ENCODE results near the gene RABEP1. TPM values are rescaled to one million over a fixed set of nuclear protein-coding genes. Genes with fewer than 3 reads are reported as not detected.

RABEP1 gene
- total RNA-seq, 4 donors from 2014 or later = 55.4 to 94.8 (median 87.2) TPM

DNA sequence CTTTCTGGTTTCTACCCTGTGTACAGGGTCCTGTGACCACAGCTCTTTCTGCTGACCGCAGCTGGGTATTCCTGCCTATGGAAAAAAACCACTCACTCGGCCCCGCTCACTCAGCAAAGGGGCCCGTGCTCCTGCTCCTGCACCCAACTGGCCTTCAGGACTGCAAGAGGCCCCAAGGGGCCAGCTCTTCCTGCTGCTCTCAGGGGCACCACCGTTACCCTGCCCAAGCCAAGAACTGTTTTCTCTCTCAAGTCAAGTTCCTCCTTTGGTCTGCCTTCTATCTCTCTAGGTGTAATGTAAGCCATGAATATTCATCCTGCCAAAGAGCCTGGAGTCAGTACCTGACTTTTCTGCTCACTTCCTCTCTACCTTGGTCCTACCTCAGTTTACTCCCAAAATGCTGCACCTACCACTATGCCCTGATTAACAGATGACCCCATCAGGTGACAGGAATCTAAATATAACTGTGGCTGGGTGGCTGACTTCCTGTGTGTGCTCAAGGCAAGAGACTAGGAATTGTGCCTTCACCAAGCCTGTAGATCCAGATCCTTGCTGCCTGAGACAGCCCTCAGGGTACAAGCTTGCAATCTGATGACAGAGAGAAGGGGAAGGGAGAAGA is 27.1 kb upstream of the RABEP1 start:
- H3K9me3 ChIP-seq = no peaks in the 10 kb centered on the region
- intact Hi-C loops (cut with DNase I; ENCODE audit: low total_unique reads) = no loop called here
- no peak for DNase-seq
- no peaks in the 10 kb centered on the region for H3K27me3 ChIP-seq
- H3K4me3 ChIP-seq = no peak overlapping the region
- no peak overlapping the region for H3K27ac ChIP-seq
- no peak for ATAC-seq
- no peaks in the 10 kb centered on the region for H3K36me3 ChIP-seq
- in situ Hi-C loops (cut with MboI; ENCODE audit: low sequenced_read_pairs in 4 of 4) = no loop called here
- no peaks in the 10 kb centered on the region for H3K4me1 ChIP-seq
- TF ChIP-seq, protein P1, sequence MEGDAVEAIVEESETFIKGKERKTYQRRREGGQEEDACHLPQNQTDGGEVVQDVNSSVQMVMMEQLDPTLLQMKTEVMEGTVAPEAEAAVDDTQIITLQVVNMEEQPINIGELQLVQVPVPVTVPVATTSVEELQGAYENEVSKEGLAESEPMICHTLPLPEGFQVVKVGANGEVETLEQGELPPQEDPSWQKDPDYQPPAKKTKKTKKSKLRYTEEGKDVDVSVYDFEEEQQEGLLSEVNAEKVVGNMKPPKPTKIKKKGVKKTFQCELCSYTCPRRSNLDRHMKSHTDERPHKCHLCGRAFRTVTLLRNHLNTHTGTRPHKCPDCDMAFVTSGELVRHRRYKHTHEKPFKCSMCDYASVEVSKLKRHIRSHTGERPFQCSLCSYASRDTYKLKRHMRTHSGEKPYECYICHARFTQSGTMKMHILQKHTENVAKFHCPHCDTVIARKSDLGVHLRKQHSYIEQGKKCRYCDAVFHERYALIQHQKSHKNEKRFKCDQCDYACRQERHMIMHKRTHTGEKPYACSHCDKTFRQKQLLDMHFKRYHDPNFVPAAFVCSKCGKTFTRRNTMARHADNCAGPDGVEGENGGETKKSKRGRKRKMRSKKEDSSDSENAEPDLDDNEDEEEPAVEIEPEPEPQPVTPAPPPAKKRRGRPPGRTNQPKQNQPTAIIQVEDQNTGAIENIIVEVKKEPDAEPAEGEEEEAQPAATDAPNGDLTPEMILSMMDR (IDR thresholded peaks at IDR 0.05 in 4 of 5, conservative IDR thresholded peaks at IDR 0.05 in 1 of 5) = no peak
- TF ChIP-seq POLR2A (IDR thresholded peaks at IDR 0.05) = no peak

DNA sequence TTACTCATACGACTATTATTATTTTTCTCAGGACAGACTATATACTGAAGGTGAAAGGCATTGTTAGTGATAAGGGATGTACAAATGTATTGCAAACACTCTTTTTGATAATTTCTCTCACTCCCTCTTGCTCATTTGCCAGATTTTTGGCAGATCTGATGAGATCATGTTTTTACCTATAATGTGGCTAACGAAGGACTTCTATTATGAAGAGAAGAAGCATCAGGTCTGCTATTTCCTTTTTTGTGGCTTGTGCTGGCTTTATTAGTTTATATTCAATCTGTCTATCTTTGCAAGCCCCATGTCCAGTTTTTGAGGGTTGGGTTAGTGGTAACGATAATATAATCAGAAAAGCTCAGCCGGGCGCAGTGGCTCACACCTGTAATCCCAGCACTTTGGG is 25.0 kb upstream of the RABEP1 start:
- H3K36me3 ChIP-seq = no peaks in the 10 kb centered on the region
- no peak overlapping the region for H3K27ac ChIP-seq
- no peak for ATAC-seq
- H3K4me1 ChIP-seq = no peaks in the 10 kb centered on the region
- DNase-seq = no peak
- in situ Hi-C loops (cut with MboI; ENCODE audit: low sequenced_read_pairs in 4 of 4) = no loop called here
- TF ChIP-seq, protein P1 (IDR thresholded peaks at IDR 0.05 in 4 of 5, conservative IDR thresholded peaks at IDR 0.05 in 1 of 5) = no peak
- TF ChIP-seq POLR2A (IDR thresholded peaks at IDR 0.05) = no peak
- intact Hi-C loops (cut with DNase I; ENCODE audit: low total_unique reads) = no loop called here
- no peaks in the 10 kb centered on the region for H3K27me3 ChIP-seq
- H3K9me3 ChIP-seq = no peaks in the 10 kb centered on the region
- no peak overlapping the region for H3K4me3 ChIP-seq

GRCh38 chr17:5260542-5260941 is 21.5 kb upstream of the RABEP1 start:
- no peak for DNase-seq
- intact Hi-C loops (cut with DNase I; ENCODE audit: low total_unique reads) (no loop called here), in situ Hi-C loops (cut with MboI; ENCODE audit: low sequenced_read_pairs in 4 of 4) (no loop called here)
- Histone ChIP-seq H3K36me3 (no peaks in the 10 kb centered on the region), H3K4me3 (no peak overlapping the region), H3K27me3 (no peaks in the 10 kb centered on the region), H3K27ac (no peak overlapping the region), H3K9me3 (no peaks in the 10 kb centered on the region), H3K4me1 (no peaks in the 10 kb centered on the region)
- no peak for ATAC-seq
- TF ChIP-seq, protein P1 (IDR thresholded peaks at IDR 0.05 in 4 of 5, conservative IDR thresholded peaks at IDR 0.05 in 1 of 5) = no peak
- TF ChIP-seq POLR2A (IDR thresholded peaks at IDR 0.05) = no peak

DNA sequence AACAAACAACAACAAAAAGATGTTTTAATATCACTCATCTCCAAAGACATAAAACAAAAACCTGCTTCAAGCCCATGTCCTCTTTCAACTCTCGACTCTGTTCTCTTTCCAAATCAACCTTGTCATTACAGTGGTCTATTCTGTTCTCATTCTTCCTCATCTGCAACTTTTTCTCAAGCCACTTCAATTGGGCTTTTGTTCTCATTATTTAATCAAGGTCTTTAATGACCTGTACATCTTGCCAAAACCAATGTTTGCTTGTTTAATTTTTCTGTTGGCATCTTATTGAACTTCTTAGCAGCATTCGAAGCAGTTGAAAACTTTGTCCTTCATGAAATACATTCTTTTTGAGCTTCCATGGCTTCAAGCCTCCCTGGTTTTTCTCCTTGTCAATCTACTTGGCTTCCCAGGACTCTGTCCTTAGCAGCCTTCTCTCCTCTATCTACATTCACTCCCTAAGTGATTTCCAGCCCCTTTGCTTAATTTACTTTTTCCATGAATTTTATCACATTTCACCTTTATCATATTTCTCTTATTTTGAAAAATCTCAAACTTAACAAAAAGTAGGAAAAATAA is 19.6 kb upstream of the RABEP1 start:
- H3K27ac ChIP-seq = no peak overlapping the region
- in situ Hi-C loops (cut with MboI; ENCODE audit: low sequenced_read_pairs in 4 of 4) = no loop called here
- no peak for ATAC-seq

More for the DNA sequence above, 19.6 kb upstream of the RABEP1 start:
- Histone ChIP-seq H3K36me3 (no peaks in the 10 kb centered on the region), H3K4me1 (no peaks in the 10 kb centered on the region), H3K27me3 (no peaks in the 10 kb centered on the region), H3K9me3 (no peaks in the 10 kb centered on the region), H3K4me3 (no peak overlapping the region)
- intact Hi-C loops (cut with DNase I; ENCODE audit: low total_unique reads) = no loop called here
- no peak for DNase-seq
- TF ChIP-seq POLR2A (IDR thresholded peaks at IDR 0.05) = no peak
- TF ChIP-seq, protein P1 (IDR thresholded peaks at IDR 0.05 in 4 of 5, conservative IDR thresholded peaks at IDR 0.05 in 1 of 5) = no peak

All from gastrocnemius medialis (tissue), 4 donors.